ENCODE data around the gene CEBPE. TPM values are rescaled to one million over a fixed set of nuclear protein-coding genes. Genes with fewer than 3 reads are reported as not detected.

The CEBPE gene
- total RNA-seq, 1 donor from 2014 or later, result not detected

GRCh38 chr14:23164250-23164649, 45.2 kb upstream of the CEBPE start:
- Mint-ChIP-seq H3K9me3 (ENCODE audit: unreplicated experiment) (no peaks in the 10 kb centered on the region), H3K4me3 (ENCODE audit: unreplicated experiment) (no peak overlapping the region), H3K27me3 (ENCODE audit: unreplicated experiment) (peaks cover 5% of the 10 kb centered on the region), H3K4me1 (ENCODE audit: unreplicated experiment) (peaks cover 40% of the 10 kb centered on the region), H3K36me3 (ENCODE audit: low read depth, unreplicated experiment) (peaks cover 14% of the 10 kb centered on the region), H3K27ac (ENCODE audit: unreplicated experiment) (no peak overlapping the region)
- DNase-seq (ENCODE audit: low spot score), result no peak
- TF ChIP-seq CTCF (IDR thresholded peaks at IDR 0.05; ENCODE audit: unreplicated experiment), result no peak

GRCh38 chr14:23163830-23164229, 44.8 kb upstream of the CEBPE start:
- TF ChIP-seq CTCF (IDR thresholded peaks at IDR 0.05; ENCODE audit: unreplicated experiment), result no peak
- peaks cover 14% of the 10 kb centered on the region for H3K36me3 Mint-ChIP-seq (ENCODE audit: low read depth, unreplicated experiment)
- H3K27ac Mint-ChIP-seq (ENCODE audit: unreplicated experiment), result no peak overlapping the region
- H3K27me3 Mint-ChIP-seq (ENCODE audit: unreplicated experiment), result peaks cover 5% of the 10 kb centered on the region
- peaks cover 41% of the 10 kb centered on the region for H3K4me1 Mint-ChIP-seq (ENCODE audit: unreplicated experiment)
- no peaks in the 10 kb centered on the region for H3K9me3 Mint-ChIP-seq (ENCODE audit: unreplicated experiment)
- H3K4me3 Mint-ChIP-seq (ENCODE audit: unreplicated experiment), result no peak overlapping the region
- no peak for DNase-seq (ENCODE audit: low spot score)

GRCh38 chr14:23162800-23163199, 43.7 kb upstream of the CEBPE start:
- peaks cover 36% of the 10 kb centered on the region for H3K4me1 Mint-ChIP-seq (ENCODE audit: unreplicated experiment)
- no peak overlapping the region for H3K27ac Mint-ChIP-seq (ENCODE audit: unreplicated experiment)

GRCh38 chr14:23162005-23162404, 43.0 kb upstream of the CEBPE start:
- H3K27ac Mint-ChIP-seq (ENCODE audit: unreplicated experiment), result peak overlapping the region; percentile 58
- H3K4me1 Mint-ChIP-seq (ENCODE audit: unreplicated experiment), result peaks cover 38% of the 10 kb centered on the region
- no peaks in the 10 kb centered on the region for H3K9me3 Mint-ChIP-seq (ENCODE audit: unreplicated experiment)
- no peak for DNase-seq (ENCODE audit: low spot score)
- H3K4me3 Mint-ChIP-seq (ENCODE audit: unreplicated experiment), result no peak overlapping the region
- H3K27me3 Mint-ChIP-seq (ENCODE audit: unreplicated experiment), result peaks cover 5% of the 10 kb centered on the region
- peaks cover 14% of the 10 kb centered on the region for H3K36me3 Mint-ChIP-seq (ENCODE audit: low read depth, unreplicated experiment)
- no peak for TF ChIP-seq CTCF (IDR thresholded peaks at IDR 0.05; ENCODE audit: unreplicated experiment)

More at GRCh38 chr14:23162800-23163199, 43.7 kb upstream of the CEBPE start:
- peaks cover 14% of the 10 kb centered on the region for H3K36me3 Mint-ChIP-seq (ENCODE audit: low read depth, unreplicated experiment)
- H3K9me3 Mint-ChIP-seq (ENCODE audit: unreplicated experiment), result no peaks in the 10 kb centered on the region
- H3K4me3 Mint-ChIP-seq (ENCODE audit: unreplicated experiment), result no peak overlapping the region
- DNase-seq (ENCODE audit: low spot score), result no peak
- peaks cover 5% of the 10 kb centered on the region for H3K27me3 Mint-ChIP-seq (ENCODE audit: unreplicated experiment)
- TF ChIP-seq CTCF (IDR thresholded peaks at IDR 0.05; ENCODE audit: unreplicated experiment), result no peak

GRCh38 chr14:23160924-23161522, 42.0 kb upstream of the CEBPE start:
- no peak for TF ChIP-seq CTCF (IDR thresholded peaks at IDR 0.05; ENCODE audit: unreplicated experiment)
- H3K27me3 Mint-ChIP-seq (ENCODE audit: unreplicated experiment), result peaks cover 5% of the 10 kb centered on the region
- peaks cover 46% of the 10 kb centered on the region for H3K4me1 Mint-ChIP-seq (ENCODE audit: unreplicated experiment)
- H3K27ac Mint-ChIP-seq (ENCODE audit: unreplicated experiment), result peak overlapping the region; percentile 58
- no peaks in the 10 kb centered on the region for H3K9me3 Mint-ChIP-seq (ENCODE audit: unreplicated experiment)
- H3K36me3 Mint-ChIP-seq (ENCODE audit: low read depth, unreplicated experiment), result peaks cover 9% of the 10 kb centered on the region
- no peak overlapping the region for H3K4me3 Mint-ChIP-seq (ENCODE audit: unreplicated experiment)
- DNase-seq (ENCODE audit: low spot score), result peak; percentile 16
